A549 treated with Mapracorat at 1 μM for 4 hours (cell line): Measurements from ENCODE around the gene PUS1. TPM values are rescaled to one million over a fixed set of nuclear protein-coding genes. Genes with fewer than 3 reads are reported as not detected.

ENCODE experiments used
- total RNA-seq: library from RNA; stranded (reverse); fragments of 200-300 nt; extraction: Qiagen RNA extraction; gene quantifications from 5 replicates; pipeline ENCODE4 v1.2.3, GENCODE V29; 2022

The PUS1 gene
- 49.9 to 80.1 TPM (median 71.3 TPM) in 5 replicates for total RNA-seq

GRCh38 chr12:131928711-131929580, at the start of gene PUS1:
Gene PUS1, plus strand, starts transcription at chr12:131929276. Its CDS starts 447 bp downstream, at chr12:131929723.

GRCh38 chr12:131894313-131894860, 34.7 kb upstream of the PUS1 start, which contains the start of gene ULK1:
Gene ULK1, plus strand, starts transcription at chr12:131894622. Its CDS starts 380 bp downstream, at chr12:131895002.

GRCh38 chr12:131949431-131950181, 20.5 kb downstream of the PUS1 start, which contains the start of gene EP400:
Gene EP400, plus strand, starts transcription at chr12:131949942. Its CDS starts 10,678 bp downstream, at chr12:131960620.

Other genes starting within 250 kb of the PUS1 start
- gene SFSWAP, start 218.2 kb upstream of the PUS1 start, total RNA-seq: 25.6 to 32.0 TPM (median 29.2 TPM) in 5 replicates
- gene MMP17, start 100.9 kb upstream of the PUS1 start, total RNA-seq: 6.6 to 12.6 TPM (median 10.1 TPM) in 5 replicates
- gene ULK1, start 34.7 kb upstream of the PUS1 start, total RNA-seq: 18.3 to 31.1 TPM (median 29.3 TPM) in 5 replicates
- 21.4 to 24.9 TPM (median 24.2 TPM) in 5 replicates for gene EP400, start 20.7 kb downstream of the PUS1 start, total RNA-seq
- 19.4 to 29.4 TPM (median 26.5 TPM) in 5 replicates for gene DDX51, start 215.0 kb downstream of the PUS1 start, total RNA-seq
- 37.9 to 60.3 TPM (median 57.7 TPM) in 5 replicates for gene NOC4L, start 215.2 kb downstream of the PUS1 start, total RNA-seq